ENCODE measurements around the gene BRF1.

DNA sequence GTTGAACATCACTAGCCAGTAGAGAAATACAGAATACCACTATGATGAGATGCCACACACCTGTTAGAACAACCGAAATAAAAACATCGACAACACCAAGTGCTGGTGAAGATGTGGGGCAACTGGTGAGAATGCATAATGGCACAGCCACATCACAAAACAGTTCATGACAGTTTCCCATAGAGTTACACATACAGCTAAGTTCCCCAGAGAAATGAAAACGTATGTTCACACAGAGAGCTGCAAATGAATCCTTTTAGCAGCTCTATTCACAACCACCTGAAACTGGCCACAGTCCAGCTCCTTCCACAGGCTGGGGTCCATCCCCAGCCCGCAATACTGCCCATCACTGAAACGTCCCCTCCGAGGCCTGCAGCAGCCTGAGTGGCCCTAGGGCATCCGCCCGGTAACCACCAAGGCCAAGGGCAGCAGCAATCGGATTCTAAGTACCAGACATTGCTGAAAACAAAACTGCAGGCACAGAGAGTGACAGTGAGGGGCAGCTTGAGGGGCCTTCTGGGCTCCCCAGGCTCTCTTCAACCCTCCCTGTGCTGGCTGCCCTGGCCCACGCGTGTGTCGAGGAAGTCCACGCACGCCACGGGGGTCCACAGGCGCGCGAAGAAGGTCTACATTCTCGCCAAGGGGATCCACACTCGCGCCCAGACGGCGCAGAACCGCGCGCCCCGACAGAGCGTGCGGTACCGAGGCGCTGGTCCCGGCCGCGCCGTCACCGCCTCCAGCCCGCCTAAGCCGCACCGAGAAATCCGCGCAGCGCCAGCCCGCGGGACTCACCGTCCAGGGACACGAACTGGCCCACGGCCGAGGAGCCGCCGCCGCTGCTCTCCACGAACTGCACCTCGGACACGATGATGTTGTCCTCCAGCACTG lies 903 bp downstream of the BRF1 start:
- TF ChIP-seq, protein P1, sequence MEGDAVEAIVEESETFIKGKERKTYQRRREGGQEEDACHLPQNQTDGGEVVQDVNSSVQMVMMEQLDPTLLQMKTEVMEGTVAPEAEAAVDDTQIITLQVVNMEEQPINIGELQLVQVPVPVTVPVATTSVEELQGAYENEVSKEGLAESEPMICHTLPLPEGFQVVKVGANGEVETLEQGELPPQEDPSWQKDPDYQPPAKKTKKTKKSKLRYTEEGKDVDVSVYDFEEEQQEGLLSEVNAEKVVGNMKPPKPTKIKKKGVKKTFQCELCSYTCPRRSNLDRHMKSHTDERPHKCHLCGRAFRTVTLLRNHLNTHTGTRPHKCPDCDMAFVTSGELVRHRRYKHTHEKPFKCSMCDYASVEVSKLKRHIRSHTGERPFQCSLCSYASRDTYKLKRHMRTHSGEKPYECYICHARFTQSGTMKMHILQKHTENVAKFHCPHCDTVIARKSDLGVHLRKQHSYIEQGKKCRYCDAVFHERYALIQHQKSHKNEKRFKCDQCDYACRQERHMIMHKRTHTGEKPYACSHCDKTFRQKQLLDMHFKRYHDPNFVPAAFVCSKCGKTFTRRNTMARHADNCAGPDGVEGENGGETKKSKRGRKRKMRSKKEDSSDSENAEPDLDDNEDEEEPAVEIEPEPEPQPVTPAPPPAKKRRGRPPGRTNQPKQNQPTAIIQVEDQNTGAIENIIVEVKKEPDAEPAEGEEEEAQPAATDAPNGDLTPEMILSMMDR (IDR thresholded peaks at IDR 0.05): no peak
- no peak for TF ChIP-seq POLR2A (IDR thresholded peaks at IDR 0.05)

All from right lobe of liver (tissue), 4 donors.